GM12892 (cell line): ENCODE results near the gene LONRF3.
"Not testable (repeated sequence)": the region's sequence is repeated elsewhere in the genome, so short reads cannot be mapped to it uniquely, and the experiment has no call there.

Experiments
- DNase-seq: peaks from one replicate; pipeline ENCODE4 v3.0.0; 2011; ENCODE audit not compliant: insufficient read length
- FAIRE-seq: peaks from 2 replicates; lab custom pipeline; 2011; peaks lifted over from hg19 to GRCh38; lab: Jason Lieb, UNC
- POLR2A ChIP-seq: IDR thresholded peaks from 2 replicates; pipeline ENCODE4 v1.6.1; 2011; ENCODE audit warnings: low read depth, low read length, control low read depth
- POLR2AphosphoS5 ChIP-seq: IDR thresholded peaks from 2 replicates; pipeline ENCODE4 v1.6.1; 2011; ENCODE audit warnings: low read depth, low read length, control low read depth
- TAF1 ChIP-seq: IDR thresholded peaks from 2 replicates; pipeline ENCODE4 v1.6.1; 2011; ENCODE audit warnings: low read depth, mild to moderate bottlenecking, control low read depth, low read length, borderline replicate concordance

LONRF3 gene

GRCh38 chrX:119028733-119029330 lies 54.4 kb downstream of the LONRF3 start:
- DNase-seq: no peak
- TF ChIP-seq POLR2AphosphoS5: no peak
- TF ChIP-seq POLR2A: no peak
- TF ChIP-seq TAF1: no peak
- no peak for FAIRE-seq

DNA sequence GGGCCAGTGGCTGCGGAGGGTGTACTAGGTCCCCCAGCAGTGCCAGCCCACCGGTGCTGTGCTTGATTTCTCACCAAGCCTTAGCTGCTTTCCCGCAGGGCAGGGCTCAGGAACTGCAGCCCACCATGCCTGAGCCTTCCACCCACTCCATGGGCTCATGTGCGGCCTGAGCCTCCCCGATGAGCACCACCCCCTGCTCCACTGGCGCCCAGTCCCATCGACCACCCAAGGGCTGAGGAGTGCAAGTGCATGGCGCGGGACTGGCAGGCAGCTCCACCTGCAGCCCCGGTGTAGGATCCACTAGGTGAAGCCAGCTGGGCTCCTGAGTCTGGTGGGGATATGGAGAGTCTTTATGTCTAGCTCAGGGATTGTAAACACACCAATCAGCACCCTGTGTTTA lies 55.2 kb downstream of the LONRF3 start:
- DNase-seq: not testable (repeated sequence)

GRCh38 chrX:119030990-119031389 lies 56.6 kb downstream of the LONRF3 start:
- FAIRE-seq: no peak
- DNase-seq: no peak
- no peak for TF ChIP-seq POLR2AphosphoS5
- TF ChIP-seq POLR2A: no peak
- TF ChIP-seq TAF1: no peak

More for the DNA sequence above, 55.2 kb downstream of the LONRF3 start:
- FAIRE-seq: not testable (repeated sequence)

- no peak for FAIRE-seq
- no peak for DNase-seq
- TF ChIP-seq POLR2AphosphoS5: no peak
- TF ChIP-seq TAF1: no peak
- TF ChIP-seq POLR2A: no peak
Measured at GRCh38 chrX:119036107-119037029, 62.0 kb downstream of the LONRF3 start.

DNA sequence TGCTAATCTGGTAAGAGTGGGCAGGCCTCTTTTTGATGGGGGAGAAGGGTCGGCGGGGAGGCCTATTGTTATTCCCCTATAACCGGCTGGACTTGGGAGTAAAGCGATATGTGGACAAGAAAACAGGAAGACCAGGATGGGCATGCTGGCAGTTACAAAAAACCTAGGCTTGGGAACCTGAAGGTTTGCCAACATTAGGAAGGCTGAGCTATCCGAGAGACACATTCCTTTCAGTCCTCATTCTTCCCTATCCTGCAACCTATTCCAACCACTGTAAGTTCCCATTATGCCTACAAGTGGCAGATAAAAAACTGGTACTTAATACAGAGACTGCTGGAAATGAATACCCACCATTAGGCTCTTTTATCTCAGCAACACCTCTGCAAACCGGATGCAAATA lies 66.0 kb downstream of the LONRF3 start:
- FAIRE-seq (no peak), DNase-seq (no peak)
- TF ChIP-seq POLR2A (no peak), POLR2AphosphoS5 (no peak)

DNA sequence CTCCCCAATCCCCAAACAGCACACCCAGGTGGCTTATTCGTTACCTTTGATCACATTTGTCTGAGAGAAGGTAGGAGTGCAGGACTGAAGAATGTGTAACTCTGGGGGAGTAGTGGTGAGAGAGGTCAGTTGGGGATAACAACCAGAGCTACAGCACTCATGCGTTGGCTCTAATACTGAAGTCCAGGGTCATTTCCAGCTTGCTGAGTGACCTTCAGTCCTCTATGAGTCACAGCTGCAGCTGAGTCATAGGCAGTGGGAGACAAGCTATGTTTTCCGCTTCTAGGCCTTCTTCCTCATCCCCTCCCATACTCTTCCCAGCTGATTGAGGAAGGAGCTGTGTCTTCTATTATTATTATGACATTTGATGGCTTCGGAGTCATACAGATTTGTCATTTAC lies 66.8 kb downstream of the LONRF3 start:
- TF ChIP-seq POLR2A (no peak), POLR2AphosphoS5 (no peak), TAF1 (no peak)
- DNase-seq: no peak
- no peak for FAIRE-seq

- TF ChIP-seq POLR2AphosphoS5: no peak
- TF ChIP-seq TAF1: no peak
- no peak for TF ChIP-seq POLR2A
- DNase-seq (no peak), FAIRE-seq (no peak)
Measured at GRCh38 chrX:119042040-119042439, 67.6 kb downstream of the LONRF3 start.

DNA sequence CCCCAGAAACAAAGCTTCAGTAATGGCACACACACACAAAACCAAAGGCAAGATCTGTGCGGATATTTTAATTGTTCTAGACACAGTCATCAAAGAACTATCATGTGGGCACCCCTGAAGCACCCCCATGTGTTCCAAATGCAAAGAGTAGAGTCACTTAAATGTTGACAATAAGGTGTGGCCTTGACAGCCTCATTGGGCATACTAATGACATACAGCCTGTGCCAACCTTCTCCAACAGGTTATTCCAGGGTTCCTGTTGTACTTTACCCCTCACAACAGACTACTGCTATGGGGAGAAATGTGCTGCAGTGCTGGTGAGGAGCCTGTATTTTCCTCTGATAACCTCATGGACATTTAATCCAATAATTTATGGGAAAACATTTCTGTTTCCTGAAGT lies 68.6 kb downstream of the LONRF3 start:
- no peak for DNase-seq

GRCh38 chrX:119045884-119046283 lies 71.5 kb downstream of the LONRF3 start:
- no peak for FAIRE-seq

More for the DNA sequence above, 68.6 kb downstream of the LONRF3 start:
- no peak for FAIRE-seq
- no peak for TF ChIP-seq TAF1
- no peak for TF ChIP-seq POLR2A
- no peak for TF ChIP-seq POLR2AphosphoS5

GRCh38 chrX:119055687-119056086 lies 81.3 kb downstream of the LONRF3 start:
- FAIRE-seq (no peak), DNase-seq (no peak)
- TF ChIP-seq TAF1 (no peak), POLR2AphosphoS5 (no peak), POLR2A (no peak)

More at GRCh38 chrX:119045884-119046283, 71.5 kb downstream of the LONRF3 start:
- TF ChIP-seq TAF1: no peak
- TF ChIP-seq POLR2A: no peak
- TF ChIP-seq POLR2AphosphoS5: no peak
- DNase-seq: no peak

GRCh38 chrX:119062750-119063374 lies 88.4 kb downstream of the LONRF3 start:
- FAIRE-seq: no peak
- TF ChIP-seq POLR2A (no peak), TAF1 (no peak), POLR2AphosphoS5 (no peak)
- DNase-seq: no peak

DNA sequence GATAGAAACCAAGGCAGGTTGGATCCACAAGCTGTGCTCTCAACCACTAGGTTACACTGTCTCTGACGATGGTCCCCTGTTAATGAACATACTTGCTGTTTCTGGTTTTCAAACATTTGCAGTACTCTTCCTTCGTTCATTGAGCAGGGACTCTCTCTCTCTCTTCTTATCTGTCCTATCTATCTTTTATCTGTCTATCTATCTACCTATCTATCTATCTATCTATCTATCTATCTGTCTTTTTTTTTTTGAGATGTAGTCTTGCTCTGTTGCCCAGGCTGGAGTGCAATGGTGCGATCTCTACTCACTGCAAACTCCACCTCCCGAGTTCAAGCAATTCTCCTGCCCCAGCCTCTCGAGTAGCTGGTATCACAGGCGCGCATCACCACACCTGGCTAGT lies 89.0 kb downstream of the LONRF3 start:
- no peak for DNase-seq
- no peak for FAIRE-seq
- TF ChIP-seq POLR2A (no peak), TAF1 (no peak), POLR2AphosphoS5 (no peak)
